HEK293 (cell line): ENCODE data around the gene TLE5.

ENCODE experiments used
- CTCF ChIA-PET: fragments of 350-600 bp; formaldehyde crosslinking; extraction: SDS; loops from one replicate; lab custom pipeline; 2021; ENCODE audit warnings: antibody characterized with exemption; lab: Yijun Ruan, JAX
- POLR2A ChIA-PET: fragments of 300-600 bp; formaldehyde crosslinking; extraction: SDS; loops from one replicate; lab custom pipeline; 2020; ENCODE audit warnings: antibody characterized with exemption, inconsistent platforms; lab: Yijun Ruan, JAX
- H3K27ac ChIP-seq: fragments of 200-500 bp; sonication (Bioruptor generic); 2 replicates; pipeline ENCODE4 v1.5.1; 2014; ENCODE audit warnings: low read depth, low read length, control low read depth, inconsistent platforms; ENCODE audit errors: extremely low read depth
- H3K36me3 ChIP-seq, 2 experiments: fragments of 200-500 bp in 1 of 2; sonication (Bioruptor generic) in 1 of 2; 1 replicate in 1 of 2; 2 replicates in 1 of 2; pipeline ENCODE4 v1.5.1; 2014 to 2017; ENCODE audit warnings: inconsistent platforms in 2 of 2, low read length in 2 of 2; ENCODE audit not compliant: control insufficient read depth in 2 of 2, insufficient read depth in 1 of 2
- H3K4me1 ChIP-seq: fragments of 200-500 bp; sonication (Bioruptor generic); 2 replicates; pipeline ENCODE4 v1.5.1; 2014; ENCODE audit warnings: mild to moderate bottlenecking, low read length, inconsistent platforms; ENCODE audit not compliant: control insufficient read depth, insufficient read depth
- H3K4me3 ChIP-seq: 2 replicates; pipeline ENCODE4 v1.5.1; 2011; ENCODE audit warnings: low read depth, mild to moderate bottlenecking, control low read depth, low read length, moderate library complexity
- H3K9me3 ChIP-seq: fragments of 200-500 bp; sonication (Bioruptor generic); 2 replicates; pipeline ENCODE4 v1.5.1; 2014; ENCODE audit warnings: low read depth, low read length, inconsistent platforms; ENCODE audit not compliant: control insufficient read depth, insufficient read depth
- EGR2 ChIP-seq: fragments of 450-650 bp; formaldehyde crosslinking; IDR thresholded peaks from 2 replicates; pipeline ENCODE4 v1.5.1; 2016; ENCODE audit warnings: low read depth, missing biosample characterization, missing genetic modification characterization
- KLF10 ChIP-seq: fragments of 450-650 bp; IDR thresholded peaks from 2 replicates; pipeline ENCODE4 v1.5.1; 2018; ENCODE audit warnings: missing biosample characterization, mild to moderate bottlenecking, missing genetic modification characterization
- MEIS1 ChIP-seq: sonication (generic); formaldehyde crosslinking; IDR thresholded peaks from 2 replicates; pipeline ENCODE4 v1.8.1; 2022; ENCODE audit warnings: missing genetic modification reagents, mild to moderate bottlenecking, borderline replicate concordance
- PRDM1 ChIP-seq: fragments of 450-650 bp; formaldehyde crosslinking; IDR thresholded peaks from 2 replicates; pipeline ENCODE4; 2016; ENCODE audit warnings: missing biosample characterization, missing genetic modification characterization
- PRDM4 ChIP-seq: fragments of 450-650 bp; formaldehyde crosslinking; IDR thresholded peaks from 2 replicates; pipeline ENCODE4 v1.5.1; 2017; ENCODE audit warnings: missing biosample characterization, missing genetic modification characterization
- REPIN1 ChIP-seq: fragments of 450-650 bp; formaldehyde crosslinking; IDR thresholded peaks from 2 replicates; pipeline ENCODE4 v1.5.1; 2017; ENCODE audit warnings: missing biosample characterization, missing genetic modification characterization, low read depth
- REST ChIP-seq: fragments of 450-650 bp; formaldehyde crosslinking; IDR thresholded peaks from 2 replicates; pipeline ENCODE4 v1.5.1; 2016; ENCODE audit warnings: missing biosample characterization, missing genetic modification characterization
- TCF7L2 ChIP-seq: IDR thresholded peaks from 2 replicates; pipeline ENCODE4 v1.6.1; 2011; ENCODE audit warnings: low read depth, mild to moderate bottlenecking, inconsistent platforms, low read length, moderate library complexity, borderline replicate concordance
- ZBTB7A ChIP-seq: fragments of 450-650 bp; formaldehyde crosslinking; IDR thresholded peaks from 2 replicates; pipeline ENCODE4 v1.5.1; 2016; ENCODE audit warnings: low read depth, missing biosample characterization, missing genetic modification characterization
- ZNF114 ChIP-seq: fragments of 450-650 bp; formaldehyde crosslinking; IDR thresholded peaks from 2 replicates; pipeline ENCODE4 v1.5.0; 2017; ENCODE audit warnings: missing biosample characterization, missing genetic modification characterization
- ZNF16 ChIP-seq: fragments of 450-650 bp; formaldehyde crosslinking; IDR thresholded peaks from 2 replicates; pipeline ENCODE4 v1.5.1; 2016; ENCODE audit warnings: low read depth, missing biosample characterization, missing genetic modification characterization
- ZNF280C ChIP-seq: fragments of 450-650 bp; formaldehyde crosslinking; IDR thresholded peaks from 2 replicates; pipeline ENCODE4 v1.5.1; 2016; ENCODE audit warnings: missing biosample characterization, missing genetic modification characterization
- ZNF341 ChIP-seq: fragments of 450-650 bp; formaldehyde crosslinking; IDR thresholded peaks from 2 replicates; pipeline ENCODE4; 2016; ENCODE audit warnings: low read depth, missing biosample characterization, missing genetic modification characterization
- ZNF37A ChIP-seq: fragments of 450-650 bp; IDR thresholded peaks from 2 replicates; pipeline ENCODE4 v1.5.1; 2018; ENCODE audit warnings: missing biosample characterization, missing genetic modification characterization
- ZNF391 ChIP-seq: fragments of 450-650 bp; formaldehyde crosslinking; IDR thresholded peaks from 2 replicates; pipeline ENCODE4 v1.5.1; 2016; ENCODE audit warnings: low read depth, missing biosample characterization, missing genetic modification characterization, borderline replicate concordance
- ZNF544 ChIP-seq: fragments of 450-650 bp; formaldehyde crosslinking; IDR thresholded peaks from 2 replicates; pipeline ENCODE4 v1.5.0; 2017; ENCODE audit warnings: missing biosample characterization, missing genetic modification characterization
- ZNF600 ChIP-seq: fragments of 450-650 bp; formaldehyde crosslinking; IDR thresholded peaks from 2 replicates; pipeline ENCODE4 v1.5.1; 2016; ENCODE audit warnings: missing biosample characterization, missing genetic modification characterization
- ZNF624 ChIP-seq: fragments of 450-650 bp; formaldehyde crosslinking; IDR thresholded peaks from 2 replicates; pipeline ENCODE4 v1.5.1; 2017; ENCODE audit warnings: missing biosample characterization, missing genetic modification characterization
- ZNF626 ChIP-seq: fragments of 450-650 bp; sonication (Bioruptor Pico); formaldehyde crosslinking; IDR thresholded peaks from 2 replicates; pipeline ENCODE4 v1.5.1; 2018; ENCODE audit warnings: missing biosample characterization, missing genetic modification characterization, inconsistent platforms
- ZNF629 ChIP-seq: fragments of 450-650 bp; formaldehyde crosslinking; IDR thresholded peaks from 2 replicates; pipeline ENCODE4 v1.5.1; 2017; ENCODE audit warnings: missing biosample characterization, missing genetic modification characterization
- ZNF677 ChIP-seq: fragments of 450-650 bp; IDR thresholded peaks from 2 replicates; pipeline ENCODE4 v1.5.0; 2018; ENCODE audit warnings: missing biosample characterization, mild to moderate bottlenecking, missing genetic modification characterization, moderate library complexity
- ZNF837 ChIP-seq: fragments of 450-650 bp; formaldehyde crosslinking; IDR thresholded peaks from 2 replicates; pipeline ENCODE4 v1.5.1; 2016; ENCODE audit warnings: missing biosample characterization, missing genetic modification characterization
- ZNF843 ChIP-seq: fragments of 450-650 bp; formaldehyde crosslinking; IDR thresholded peaks from 2 replicates; pipeline ENCODE4 v1.5.1; 2016; ENCODE audit warnings: missing biosample characterization, missing genetic modification characterization
- TF ChIP-seq, protein P1 (sequence below): fragments of 450-650 bp; formaldehyde crosslinking; IDR thresholded peaks from 2 replicates; pipeline ENCODE4 v1.5.1; 2016; ENCODE audit warnings: missing biosample characterization, missing genetic modification characterization

The TLE5 gene

GRCh38 chr19:3109491-3109890, 47.2 kb upstream of the TLE5 start:
- CTCF ChIA-PET, result interaction anchor here (0.6 to 5.8 kb wide), 5 partner anchors 9 to 377 kb away, joined by 3 to 39 read pairs (median 5); no protein-coding TSS in a partner anchor
- no peak overlapping the region for H3K27ac ChIP-seq
- no peaks in the 10 kb centered on the region for H3K4me1 ChIP-seq
- TF ChIP-seq ZNF677 (tag by site-specific recombination) (no peak), TCF7L2 (no peak), PRDM4 (tag by site-specific recombination) (no peak), ZNF280C (tag by site-specific recombination) (no peak), ZNF837 (tag by site-specific recombination) (no peak), ZNF16 (tag by site-specific recombination) (no peak), ZNF629 (no peak), ZNF341 (no peak), ZNF843 (tag by site-specific recombination) (no peak), ZNF600 (no peak), ZNF391 (tag by site-specific recombination) (no peak), ZNF114 (tag by site-specific recombination) (no peak), EGR2 (tag by site-specific recombination) (no peak), ZNF624 (tag by site-specific recombination) (no peak), ZNF544 (no peak), ZBTB7A (tag by site-specific recombination) (no peak), MEIS1 (CRISPR knock-in tag) (no peak), PRDM1 (tag by site-specific recombination) (no peak)
- TF ChIP-seq, protein P1, sequence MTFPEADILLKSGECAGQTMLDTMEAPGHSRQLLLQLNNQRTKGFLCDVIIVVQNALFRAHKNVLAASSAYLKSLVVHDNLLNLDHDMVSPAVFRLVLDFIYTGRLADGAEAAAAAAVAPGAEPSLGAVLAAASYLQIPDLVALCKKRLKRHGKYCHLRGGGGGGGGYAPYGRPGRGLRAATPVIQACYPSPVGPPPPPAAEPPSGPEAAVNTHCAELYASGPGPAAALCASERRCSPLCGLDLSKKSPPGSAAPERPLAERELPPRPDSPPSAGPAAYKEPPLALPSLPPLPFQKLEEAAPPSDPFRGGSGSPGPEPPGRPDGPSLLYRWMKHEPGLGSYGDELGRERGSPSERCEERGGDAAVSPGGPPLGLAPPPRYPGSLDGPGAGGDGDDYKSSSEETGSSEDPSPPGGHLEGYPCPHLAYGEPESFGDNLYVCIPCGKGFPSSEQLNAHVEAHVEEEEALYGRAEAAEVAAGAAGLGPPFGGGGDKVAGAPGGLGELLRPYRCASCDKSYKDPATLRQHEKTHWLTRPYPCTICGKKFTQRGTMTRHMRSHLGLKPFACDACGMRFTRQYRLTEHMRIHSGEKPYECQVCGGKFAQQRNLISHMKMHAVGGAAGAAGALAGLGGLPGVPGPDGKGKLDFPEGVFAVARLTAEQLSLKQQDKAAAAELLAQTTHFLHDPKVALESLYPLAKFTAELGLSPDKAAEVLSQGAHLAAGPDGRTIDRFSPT (tag by site-specific recombination), result no peak
- peaks cover 0 to 13% of the 10 kb centered on the region in 2 experiments; a peak in 2 of 3 replicates for H3K36me3 ChIP-seq
- H3K4me3 ChIP-seq, result no peak overlapping the region
- POLR2A ChIA-PET, result no interaction called here
- no peaks in the 10 kb centered on the region for H3K9me3 ChIP-seq

DNA sequence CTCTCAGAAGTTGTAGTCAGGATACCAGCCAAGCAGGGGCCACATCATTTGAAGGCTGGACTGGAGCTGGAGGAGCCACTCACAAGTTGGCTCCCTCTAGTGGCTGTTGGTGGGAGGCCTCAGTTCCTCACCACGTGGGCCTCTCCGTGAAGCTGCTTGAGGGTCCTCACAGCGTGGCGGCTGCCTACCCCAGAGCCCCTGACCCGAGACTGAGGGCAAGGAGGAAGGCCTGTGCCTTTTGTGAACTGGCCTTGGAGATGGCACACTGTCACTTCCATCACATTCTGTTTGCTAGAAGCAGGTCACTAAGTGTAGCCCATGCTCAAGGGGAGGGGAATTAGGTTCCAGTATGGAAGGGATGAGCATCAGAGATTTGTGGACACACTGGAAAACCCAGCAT, 46.5 kb upstream of the TLE5 start:
- H3K9me3 ChIP-seq, result no peaks in the 10 kb centered on the region
- peaks cover 0 to 9% of the 10 kb centered on the region in 2 experiments; a peak in 2 of 3 replicates for H3K36me3 ChIP-seq
- no peak overlapping the region for H3K4me3 ChIP-seq
- no peak overlapping the region for H3K27ac ChIP-seq
- ChIA-PET POLR2A (interaction anchor here (0.5 to 0.9 kb wide), 3 partner anchors 13 to 158 kb away, joined by 3 to 4 read pairs (median 3); no protein-coding TSS in a partner anchor), CTCF (interaction anchor here (0.6 to 5.8 kb wide), 20 partner anchors 9 to 155 kb away, joined by 3 to 39 read pairs (median 5); no protein-coding TSS in a partner anchor)
- H3K4me1 ChIP-seq, result no peaks in the 10 kb centered on the region
- no peak for TF ChIP-seq KLF10 (tag by site-specific recombination)
- TF ChIP-seq ZNF626 (tag by site-specific recombination), result no peak
- TF ChIP-seq ZNF37A (tag by site-specific recombination), result no peak
- no peak for TF ChIP-seq REST (tag by site-specific recombination)
- no peak for TF ChIP-seq REPIN1 (tag by site-specific recombination)
